ENCODE measurements around the gene GPC2. TPM values are rescaled to one million over a fixed set of nuclear protein-coding genes. Genes with fewer than 3 reads are reported as not detected.
"Not testable (repeated sequence)": the region's sequence is repeated elsewhere in the genome, so short reads cannot be mapped to it uniquely, and the experiment has no call there.

GPC2 gene
- total RNA-seq, 2 donors from 2014 or later: 0.81 to 1.2 TPM

DNA sequence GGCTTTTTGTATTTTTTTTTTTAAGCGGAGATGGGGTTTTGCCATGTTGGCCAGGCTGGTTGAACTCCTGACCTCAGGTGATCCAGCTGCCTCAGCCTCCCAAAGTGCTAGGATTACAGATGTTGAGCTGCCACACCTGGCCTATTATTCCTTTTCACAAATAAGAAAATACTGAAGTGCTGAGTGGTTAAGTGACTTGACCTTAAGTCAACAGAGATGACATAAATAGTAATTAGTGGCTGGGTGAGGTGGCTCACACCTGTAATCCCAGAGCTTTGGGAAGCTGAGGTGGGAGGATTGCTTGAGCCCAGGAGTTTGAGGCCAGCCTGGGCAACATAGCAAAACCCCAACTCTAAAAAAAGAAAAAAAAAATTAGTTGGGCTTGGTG, 47.0 kb downstream of the GPC2 start:
- DNase-seq (ENCODE audit: low spot score): not testable (repeated sequence)
- intact Hi-C loops (cut with DNase I): loop anchor here in 1 of 2 donors (5.0 kb wide), 1 partner anchor 92 kb away; no protein-coding TSS in a partner anchor

GRCh38 chr7:100128637-100128963, 48.6 kb downstream of the GPC2 start:
- intact Hi-C loops (cut with DNase I): no loop called here
- DNase-seq (ENCODE audit: low spot score): no peak

DNA sequence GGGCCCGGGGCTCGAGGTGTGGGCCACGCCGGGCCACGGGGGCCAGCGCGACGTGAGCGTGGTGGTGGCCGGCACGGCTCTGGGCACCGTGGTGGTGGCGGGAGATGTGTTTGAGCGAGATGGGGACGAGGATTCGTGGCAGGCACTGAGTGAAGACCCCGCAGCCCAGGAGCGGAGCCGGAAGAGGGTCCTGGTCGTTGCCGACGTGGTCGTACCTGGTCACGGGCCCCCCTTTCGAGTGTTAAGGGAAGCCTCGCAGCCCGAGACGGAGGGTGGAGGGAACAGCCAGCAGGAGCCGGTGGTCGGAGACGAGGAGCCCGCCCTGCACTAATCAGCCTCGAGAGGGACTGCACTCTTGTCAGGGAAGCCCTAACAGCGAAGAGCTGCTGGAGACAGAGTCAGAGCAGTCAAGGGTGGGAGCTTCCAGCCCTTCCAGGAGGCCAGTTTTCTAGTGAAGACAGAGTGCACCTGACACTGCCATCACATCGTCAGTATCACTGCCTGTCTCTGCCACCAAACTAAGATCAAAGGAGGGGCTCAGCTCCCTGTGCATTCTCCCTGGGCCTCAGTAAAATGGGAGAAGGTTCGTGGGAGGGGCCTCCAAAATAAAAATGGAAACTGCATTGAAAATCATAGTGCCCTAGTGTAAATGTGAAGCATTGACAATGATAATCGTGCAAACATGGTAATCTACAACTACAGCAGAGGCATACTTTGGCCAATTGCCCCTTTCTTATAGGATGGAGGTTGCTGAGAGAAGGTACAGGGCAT, 49.1 kb downstream of the GPC2 start:
- intact Hi-C loops (cut with DNase I): no loop called here
- peak; percentile 83 for DNase-seq (ENCODE audit: low spot score)

DNA sequence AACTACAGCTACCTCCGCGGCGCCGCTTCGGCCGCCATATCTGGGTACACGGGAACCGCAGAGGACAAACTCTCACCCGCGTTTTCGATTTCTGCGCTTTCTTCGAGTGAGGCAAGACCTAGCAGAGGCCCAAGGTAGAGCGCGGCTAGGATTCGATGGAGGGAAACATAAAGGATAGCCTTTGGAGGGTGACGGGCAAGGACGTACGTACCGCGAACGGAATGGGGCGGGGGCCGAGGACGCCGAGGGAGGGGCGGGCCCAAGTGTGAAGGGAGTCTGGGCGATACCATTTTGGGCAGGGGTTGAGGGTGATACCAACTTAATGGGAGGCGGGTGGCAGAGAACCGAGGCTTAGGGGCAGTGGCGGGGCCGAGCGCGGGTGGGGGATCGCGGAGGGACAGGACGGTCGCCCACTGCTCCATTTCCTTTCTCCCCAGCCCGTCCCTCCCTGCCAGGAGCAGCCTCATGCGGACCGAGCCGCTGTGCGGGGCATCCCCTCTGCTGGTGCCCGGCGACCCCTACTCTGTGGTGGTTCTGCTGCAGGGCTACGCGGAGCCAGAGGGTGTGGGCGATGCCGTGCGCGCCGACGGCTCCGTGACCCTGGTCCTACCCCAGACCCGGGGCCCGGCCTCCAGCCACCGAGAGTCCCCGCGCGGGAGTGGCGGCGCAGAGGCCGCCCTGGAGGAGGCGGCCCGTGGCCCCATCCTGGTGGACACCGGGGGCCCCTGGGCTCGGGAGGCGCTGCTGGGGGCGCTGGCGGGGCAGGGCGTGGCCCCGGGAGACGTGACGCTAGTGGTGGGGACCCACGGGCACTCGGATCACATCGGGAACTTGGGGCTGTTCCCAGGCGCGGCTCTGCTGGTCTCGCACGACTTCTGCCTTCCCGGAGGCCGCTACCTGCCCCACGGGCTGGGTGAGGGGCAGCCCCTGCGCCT, 50.0 kb downstream of the GPC2 start, which contains the start of gene MBLAC1:
Gene MBLAC1, plus strand, starts transcription at position 37 of the 935 bp plus-strand sequence. Its CDS starts 429 bp downstream, at position 466.
- intact Hi-C loops (cut with DNase I): no loop called here

DNA sequence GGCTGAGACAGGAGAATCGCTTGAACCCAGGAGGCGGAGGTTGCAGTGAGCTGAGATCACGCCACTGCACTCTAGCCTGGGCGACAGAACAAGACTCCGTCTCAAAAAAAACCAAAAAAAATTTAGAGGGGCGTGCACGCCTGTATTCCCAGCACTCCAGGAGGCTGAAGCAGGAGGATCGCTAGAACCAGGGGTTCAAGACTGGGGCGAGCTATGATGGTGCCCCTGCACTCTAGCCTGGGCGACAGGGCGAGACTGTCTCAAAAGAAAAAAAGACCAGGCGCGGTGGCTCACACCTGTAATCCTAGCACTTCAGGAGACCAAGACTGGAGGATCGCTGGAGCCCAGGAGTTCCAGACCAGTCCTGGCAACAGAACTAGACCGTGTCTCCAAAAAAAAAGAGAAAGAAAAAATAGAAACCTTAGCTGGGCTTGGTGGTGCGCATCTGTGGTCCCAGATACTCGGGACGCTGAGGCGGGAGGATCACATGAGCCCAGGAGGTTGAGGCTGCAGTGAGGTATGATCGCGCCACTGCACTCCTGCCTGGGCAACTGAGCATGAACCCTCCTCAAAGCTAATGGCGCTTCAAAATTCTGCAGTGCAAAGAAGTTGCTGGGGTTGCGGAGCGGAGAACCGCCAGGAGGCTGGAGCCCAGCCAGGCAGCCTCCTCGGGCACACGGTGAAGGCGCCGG, 50.8 kb downstream of the GPC2 start:
- DNase-seq (ENCODE audit: low spot score): no peak
- intact Hi-C loops (cut with DNase I): no loop called here

More for the DNA sequence above, 50.0 kb downstream of the GPC2 start, which contains the start of gene MBLAC1:
- peak; percentile 95 for DNase-seq (ENCODE audit: low spot score)

DNA sequence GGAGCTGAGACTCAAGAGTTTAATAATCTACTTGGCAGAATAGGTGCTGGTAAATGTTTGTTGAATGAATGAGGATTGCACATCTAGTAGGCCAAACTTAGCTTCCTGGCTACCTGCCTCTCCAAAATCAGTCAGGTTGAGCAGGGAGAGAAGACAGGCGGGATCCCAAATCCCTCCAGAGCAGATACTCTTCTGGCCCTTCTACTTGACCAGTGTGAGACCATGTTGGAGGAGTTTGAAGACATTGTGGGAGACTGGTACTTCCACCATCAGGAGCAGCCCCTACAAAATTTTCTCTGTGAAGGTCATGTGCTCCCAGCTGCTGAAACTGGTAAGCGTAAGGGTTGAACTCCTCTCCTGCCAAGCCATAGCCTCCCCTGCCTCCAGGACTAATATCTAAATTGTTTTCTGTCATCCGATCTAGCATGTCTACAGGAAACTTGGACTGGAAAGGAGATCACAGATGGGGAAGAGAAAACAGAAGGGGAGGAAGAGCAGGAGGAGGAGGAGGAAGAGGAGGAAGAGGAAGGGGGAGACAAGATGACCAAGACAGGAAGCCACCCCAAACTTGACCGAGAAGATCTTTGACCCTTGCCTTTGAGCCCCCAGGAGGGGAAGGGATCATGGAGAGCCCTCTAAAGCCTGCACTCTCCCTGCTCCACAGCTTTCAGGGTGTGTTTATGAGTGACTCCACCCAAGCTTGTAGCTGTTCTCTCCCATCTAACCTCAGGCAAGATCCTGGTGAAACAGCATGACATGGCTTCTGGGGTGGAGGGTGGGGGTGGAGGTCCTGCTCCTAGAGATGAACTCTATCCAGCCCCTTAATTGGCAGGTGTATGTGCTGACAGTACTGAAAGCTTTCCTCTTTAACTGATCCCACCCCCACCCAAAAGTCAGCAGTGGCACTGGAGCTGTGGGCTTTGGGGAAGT, 52.6 kb downstream of the GPC2 start:
- DNase-seq (ENCODE audit: low spot score): no peak
- intact Hi-C loops (cut with DNase I): loop anchor here in 1 of 2 donors (5.0 kb wide), 1 partner anchor 1563 kb away; no protein-coding TSS in a partner anchor

- DNase-seq (ENCODE audit: low spot score): no peak
- intact Hi-C loops (cut with DNase I): loop anchor here in 1 of 2 donors (5.0 kb wide), 1 partner anchor 1565 kb away; no protein-coding TSS in a partner anchor
Measured at GRCh38 chr7:100122568-100122967, 54.6 kb downstream of the GPC2 start.

DNA sequence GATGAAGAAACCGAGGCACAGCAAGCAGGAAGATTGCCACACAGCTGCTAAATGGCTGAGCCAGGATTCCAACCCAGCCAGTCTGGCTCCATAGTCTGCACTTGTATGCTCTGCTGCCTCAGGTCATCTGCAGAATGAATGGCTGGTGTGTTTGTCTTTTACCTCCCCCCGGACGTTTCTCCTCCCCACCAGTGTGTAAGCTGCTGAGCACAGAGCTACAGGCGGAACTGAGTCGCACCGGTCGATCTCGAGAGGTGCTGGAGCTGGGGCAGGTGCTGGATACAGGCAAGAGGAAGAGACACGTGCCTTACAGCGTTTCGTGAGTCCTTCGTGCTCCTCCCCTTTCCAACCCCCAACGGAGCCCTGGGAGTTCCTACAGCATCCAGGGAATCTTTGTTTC, 55.1 kb downstream of the GPC2 start:
- intact Hi-C loops (cut with DNase I): loop anchor here in 1 of 2 donors (5.0 kb wide), 1 partner anchor 1565 kb away; no protein-coding TSS in a partner anchor
- DNase-seq (ENCODE audit: low spot score): no peak

DNA sequence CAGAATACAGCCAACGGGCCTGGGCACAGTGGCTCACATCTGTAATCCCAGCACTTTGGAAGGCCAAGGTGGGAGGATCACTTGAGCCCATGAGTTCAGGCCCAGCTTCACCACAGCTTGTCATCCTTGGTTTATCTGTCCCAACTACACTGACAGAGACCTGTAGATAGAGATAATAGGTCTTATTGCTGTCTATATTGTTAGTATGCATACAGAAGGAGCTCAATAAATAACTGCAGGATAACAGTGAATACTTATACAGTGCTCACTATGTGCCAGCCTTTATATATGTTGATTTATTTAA, 56.5 kb downstream of the GPC2 start:
- intact Hi-C loops (cut with DNase I): loop anchor here in 1 of 2 donors (5.0 kb wide), 1 partner anchor 1567 kb away; no protein-coding TSS in a partner anchor
- no peak for DNase-seq (ENCODE audit: low spot score)

DNA sequence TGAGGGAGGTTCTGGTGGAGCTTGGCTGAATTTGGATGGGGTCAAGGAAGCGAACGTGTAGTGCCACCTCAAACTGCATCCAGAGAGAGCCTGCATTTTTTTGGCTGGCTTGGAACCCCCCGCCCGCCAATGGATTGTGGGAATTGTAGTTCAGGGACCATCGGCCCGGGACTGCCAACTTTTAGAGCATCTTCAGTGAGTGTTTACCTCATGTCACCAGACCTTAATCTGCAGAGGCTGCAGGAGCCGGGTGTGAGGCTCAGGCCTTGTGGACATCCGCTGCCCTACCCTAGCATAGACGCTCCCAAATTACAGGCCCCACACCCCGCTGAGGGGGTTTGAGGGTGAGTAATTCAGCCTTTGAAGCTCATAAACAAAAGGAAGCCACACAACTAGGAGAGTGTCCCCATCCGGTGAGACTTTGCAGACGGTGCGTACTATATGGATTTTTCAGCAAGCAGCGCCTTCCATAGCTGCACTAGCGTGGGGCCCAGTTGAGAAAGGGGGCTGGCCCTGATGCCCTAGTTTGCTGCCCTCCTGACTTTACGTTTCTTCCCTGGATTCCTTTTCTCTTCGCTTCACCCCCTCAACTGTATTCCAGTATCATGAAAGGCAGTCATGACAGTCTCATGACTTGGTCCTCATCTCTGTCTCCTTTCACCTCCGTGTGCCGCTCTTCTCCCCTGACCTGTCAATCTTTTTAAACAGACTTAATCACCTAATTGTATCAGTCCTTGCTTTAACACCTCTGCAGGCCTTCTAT, 57.0 kb downstream of the GPC2 start:
- peak; percentile 87 for DNase-seq (ENCODE audit: low spot score)
- intact Hi-C loops (cut with DNase I): loop anchor here in 1 of 2 donors (5.0 kb wide), 1 partner anchor 1567 kb away; no protein-coding TSS in a partner anchor

Small RNA genes lying within 50 kb of the gene (microRNA-seq; reads per million reads assigned to microRNA genes)
- 0 reads per million in 2 donors for gene MIR4658 (ENCODE audit: borderline microRNAs expressed in 2 of 2)

Other genes with a start within 250 kb of the GPC2 start
- not detected for gene GJC3, start 247.8 kb downstream of the GPC2 start, total RNA-seq
- gene AZGP1, start 201.3 kb downstream of the GPC2 start, total RNA-seq: 1 to 10 TPM in 1 of 2 donors, under 1 TPM in 1; 0.33 to 1.2 TPM
- 10 to 100 TPM; 47.4 to 53.1 TPM for gene ZKSCAN1, start 161.8 kb downstream of the GPC2 start, total RNA-seq
- gene ZSCAN21, start 127.6 kb downstream of the GPC2 start, total RNA-seq: 10 to 100 TPM in 1 of 2 donors, 1 to 10 TPM in 1; 9.2 to 10.7 TPM
- gene ZNF3, start 95.7 kb downstream of the GPC2 start, total RNA-seq: 10 to 100 TPM; 17.0 to 18.0 TPM
- 10 to 100 TPM; 78.4 to 80.0 TPM for gene COPS6, start 88.4 kb downstream of the GPC2 start, total RNA-seq
- gene MCM7, start 76.0 kb downstream of the GPC2 start, total RNA-seq: 10 to 100 TPM; 21.6 to 21.7 TPM
- gene AP4M1, start 75.7 kb downstream of the GPC2 start, total RNA-seq: 10 to 100 TPM; 11.6 to 15.5 TPM
- gene TAF6, start 58.0 kb downstream of the GPC2 start, total RNA-seq: 10 to 100 TPM; 34.3 to 35.4 TPM
- gene CNPY4, start 57.7 kb downstream of the GPC2 start, total RNA-seq: 10 to 100 TPM in 1 of 2 donors, 1 to 10 TPM in 1; 9.6 to 18.3 TPM
- 1 to 10 TPM; 1.6 to 1.7 TPM for gene MBLAC1, start 50.4 kb downstream of the GPC2 start, total RNA-seq
- gene LAMTOR4, start 28.5 kb downstream of the GPC2 start, total RNA-seq: 10 to 100 TPM; 72.6 to 91.6 TPM
- gene TRAPPC14, start 18.7 kb downstream of the GPC2 start, total RNA-seq: 10 to 100 TPM; 11.2 to 13.3 TPM
- 10 to 100 TPM in 1 of 2 donors, 1 to 10 TPM in 1; 6.2 to 11.2 TPM for gene GAL3ST4, start 8.8 kb downstream of the GPC2 start, total RNA-seq
- gene STAG3, start 537 bp upstream of the GPC2 start, total RNA-seq: 1 to 10 TPM in 1 of 2 donors, under 1 TPM in 1; 0.52 to 1.2 TPM
- gene PVRIG, start 42.6 kb upstream of the GPC2 start, total RNA-seq: under 1 TPM; 0.42 to 0.67 TPM
- gene SPDYE3, start 130.3 kb upstream of the GPC2 start, total RNA-seq: not detected
- gene PILRB, start 180.7 kb upstream of the GPC2 start, total RNA-seq: 10 to 100 TPM; 17.7 to 32.5 TPM
- 10 to 100 TPM in 1 of 2 donors, 1 to 10 TPM in 1; 5.9 to 15.3 TPM for gene PILRA, start 196.1 kb upstream of the GPC2 start, total RNA-seq